Astrocyte of the spinal cord (primary cell): ENCODE results near the gene MSANTD2.
"Not testable (repeated sequence)": the region's sequence is repeated elsewhere in the genome, so short reads cannot be mapped to it uniquely, and the experiment has no call there.

Source experiments
- DNase-seq: peaks from one replicate; pipeline ENCODE4 v3.0.0; 2011; ENCODE audit warnings: low read depth, low spot score
- H3K4me3 ChIP-seq: 2 replicates; pipeline ENCODE4 v1.5.1; 2011; ENCODE audit warnings: low read depth, mild to moderate bottlenecking, low read length, moderate library complexity
- in situ Hi-C: cut with HindIII; loops from 2 replicates; pipeline ENCODE4 v1.10.0; 2017; ENCODE audit warnings: low sequenced_read_pairs
- TF ChIP-seq, protein P1 (sequence below): IDR thresholded peaks from 2 replicates; pipeline ENCODE4 v1.5.1; 2012; ENCODE audit warnings: low read depth, mild to moderate bottlenecking, low read length, inconsistent platforms

The MSANTD2 gene

DNA sequence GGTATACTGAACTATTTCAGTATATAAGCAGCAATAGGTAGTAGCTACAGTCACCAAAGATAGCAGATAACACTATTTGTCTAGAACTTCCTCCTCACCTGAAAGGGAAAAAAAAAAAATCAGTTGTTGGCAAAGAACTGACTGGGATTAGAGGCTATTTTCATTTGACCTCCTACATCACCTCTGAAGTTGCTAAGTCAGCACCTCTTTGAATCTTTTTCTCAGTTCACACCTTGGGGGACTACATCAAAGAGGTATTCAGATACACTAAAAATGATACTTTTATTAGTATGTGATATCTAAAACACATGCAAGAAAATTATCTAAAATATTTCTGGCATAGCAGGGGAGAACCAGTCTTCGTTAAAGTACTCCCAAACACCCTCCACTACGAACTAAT lies 16.2 kb downstream of the MSANTD2 start:
- H3K4me3 ChIP-seq = no peak overlapping the region
- in situ Hi-C loops = no loop called here
- TF ChIP-seq, protein P1, sequence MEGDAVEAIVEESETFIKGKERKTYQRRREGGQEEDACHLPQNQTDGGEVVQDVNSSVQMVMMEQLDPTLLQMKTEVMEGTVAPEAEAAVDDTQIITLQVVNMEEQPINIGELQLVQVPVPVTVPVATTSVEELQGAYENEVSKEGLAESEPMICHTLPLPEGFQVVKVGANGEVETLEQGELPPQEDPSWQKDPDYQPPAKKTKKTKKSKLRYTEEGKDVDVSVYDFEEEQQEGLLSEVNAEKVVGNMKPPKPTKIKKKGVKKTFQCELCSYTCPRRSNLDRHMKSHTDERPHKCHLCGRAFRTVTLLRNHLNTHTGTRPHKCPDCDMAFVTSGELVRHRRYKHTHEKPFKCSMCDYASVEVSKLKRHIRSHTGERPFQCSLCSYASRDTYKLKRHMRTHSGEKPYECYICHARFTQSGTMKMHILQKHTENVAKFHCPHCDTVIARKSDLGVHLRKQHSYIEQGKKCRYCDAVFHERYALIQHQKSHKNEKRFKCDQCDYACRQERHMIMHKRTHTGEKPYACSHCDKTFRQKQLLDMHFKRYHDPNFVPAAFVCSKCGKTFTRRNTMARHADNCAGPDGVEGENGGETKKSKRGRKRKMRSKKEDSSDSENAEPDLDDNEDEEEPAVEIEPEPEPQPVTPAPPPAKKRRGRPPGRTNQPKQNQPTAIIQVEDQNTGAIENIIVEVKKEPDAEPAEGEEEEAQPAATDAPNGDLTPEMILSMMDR = no peak
- DNase-seq = no peak

DNA sequence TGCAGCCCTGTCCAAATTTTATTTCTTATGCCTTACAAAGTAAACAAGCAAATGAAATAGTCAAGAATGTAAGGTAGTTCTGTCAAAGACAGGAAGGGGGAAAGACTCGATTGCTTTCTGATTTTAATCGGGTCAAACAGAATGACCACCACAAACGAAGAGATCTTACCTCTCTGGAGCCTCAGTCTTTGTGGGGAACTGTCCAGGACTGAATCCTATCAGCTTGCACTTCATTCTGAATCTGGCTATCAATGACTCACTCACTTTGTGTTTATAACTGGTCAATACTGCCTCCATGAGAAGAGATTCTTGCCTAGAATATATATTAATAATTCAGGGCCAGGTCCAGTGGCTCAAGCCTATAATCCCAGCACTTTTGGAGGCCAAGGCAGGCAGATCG lies 17.2 kb downstream of the MSANTD2 start:
- TF ChIP-seq, protein P1 = no peak
- DNase-seq = no peak
- H3K4me3 ChIP-seq = no peak overlapping the region
- in situ Hi-C loops = no loop called here

DNA sequence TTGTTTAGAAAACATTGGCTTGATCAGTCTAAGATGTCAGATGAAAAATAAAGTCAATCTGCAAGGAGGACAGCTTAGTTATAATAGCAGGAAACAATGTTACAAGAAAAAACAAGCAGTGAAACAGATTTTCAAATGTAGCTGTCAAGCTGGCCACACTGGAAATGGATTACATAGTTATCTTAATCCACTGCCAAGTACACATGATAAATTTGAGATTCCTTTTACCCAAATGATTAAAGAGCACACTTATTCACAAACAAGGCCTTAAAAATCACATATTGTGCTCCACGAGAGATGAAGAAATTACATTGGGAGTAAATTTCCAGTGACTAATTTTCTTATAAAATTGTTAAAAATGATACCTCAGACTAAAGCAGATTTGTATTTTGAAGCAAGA lies 20.6 kb downstream of the MSANTD2 start:
- no peak overlapping the region for H3K4me3 ChIP-seq
- DNase-seq = no peak
- TF ChIP-seq, protein P1 = no peak
- in situ Hi-C loops = no loop called here

DNA sequence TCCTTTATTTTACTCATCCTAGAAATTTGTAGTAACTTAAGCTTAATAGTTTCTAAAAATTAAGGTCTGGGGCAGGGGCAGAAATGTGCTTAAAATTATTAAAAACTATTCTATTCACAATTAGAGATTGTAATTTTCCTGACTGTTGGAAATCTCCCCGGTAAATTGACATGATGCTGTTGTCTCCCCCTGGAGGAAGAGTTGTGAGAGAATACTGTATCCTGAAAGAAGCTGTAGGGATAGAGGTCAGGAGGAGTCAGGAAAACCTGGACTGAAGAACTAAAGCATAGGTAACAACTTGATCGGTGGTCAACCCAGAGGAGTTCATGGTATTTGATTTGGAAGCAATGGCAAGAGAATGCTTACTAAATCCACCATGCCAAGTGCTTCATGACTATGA lies 21.9 kb downstream of the MSANTD2 start:
- TF ChIP-seq, protein P1 = peak; percentile 23
- H3K4me3 ChIP-seq = no peak overlapping the region
- no peak for DNase-seq
- in situ Hi-C loops = no loop called here

DNA sequence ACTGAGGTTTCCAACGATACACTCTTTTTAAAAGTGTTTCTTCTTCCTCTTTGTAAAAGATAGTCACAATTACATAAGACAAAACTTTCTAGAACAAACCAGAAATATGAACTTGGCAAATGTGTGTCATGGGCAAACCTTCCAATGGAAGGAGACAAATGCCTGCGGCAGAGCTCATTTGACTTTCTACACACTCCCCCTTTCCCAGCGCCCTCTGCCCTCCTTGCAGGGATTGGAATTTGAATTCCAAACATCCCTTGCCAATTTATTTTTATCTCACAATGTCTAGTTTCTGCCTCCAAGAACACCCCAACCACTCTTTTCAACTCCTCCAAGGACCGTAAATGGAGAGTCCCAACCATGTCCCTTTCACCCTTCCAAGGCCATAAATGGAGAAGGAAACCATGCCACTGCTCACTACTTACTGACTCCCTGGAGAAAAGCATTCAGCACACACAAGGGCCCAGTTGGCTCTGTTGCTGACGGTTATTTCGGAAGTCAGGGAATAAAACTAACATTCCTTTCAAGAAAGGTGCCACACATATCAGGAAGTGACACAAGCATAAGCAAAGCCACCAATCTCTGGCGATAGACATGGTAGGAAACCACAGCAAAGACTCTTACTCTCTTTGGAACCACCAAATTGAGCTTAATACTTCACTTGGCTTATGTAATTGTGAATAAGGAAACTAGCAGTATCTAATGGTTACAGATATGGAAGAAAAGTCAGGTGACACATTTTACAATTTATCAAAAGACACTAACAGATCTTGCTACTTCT lies 23.2 kb downstream of the MSANTD2 start:
- DNase-seq = no peak
- TF ChIP-seq, protein P1 = no peak
- in situ Hi-C loops = no loop called here
- H3K4me3 ChIP-seq = no peak overlapping the region

DNA sequence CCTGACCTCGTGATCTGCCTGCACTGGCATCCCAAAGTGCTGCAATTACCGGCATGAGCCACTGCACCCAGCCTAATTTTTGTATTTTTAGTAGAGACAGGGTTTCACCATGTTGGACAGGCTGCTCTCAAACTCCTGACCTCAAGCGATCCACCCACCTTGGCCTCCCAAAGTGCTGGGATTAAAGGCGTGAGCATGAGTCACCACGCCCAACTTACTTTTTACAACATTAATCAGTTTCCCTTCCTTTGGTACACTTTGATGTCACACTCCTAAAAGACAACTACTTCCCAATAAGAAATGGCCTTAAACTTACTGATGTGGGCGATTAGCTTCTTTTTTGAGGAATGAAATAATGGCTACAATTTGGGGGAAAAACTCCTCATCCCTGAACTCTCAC lies 29.2 kb downstream of the MSANTD2 start:
- in situ Hi-C loops, H3K4me3 ChIP-seq, DNase-seq: not testable (repeated sequence)
